ENCODE results near the gene KCTD6. TPM values are rescaled to one million over a fixed set of nuclear protein-coding genes. Genes with fewer than 3 reads are reported as not detected.

KCTD6 gene
- total RNA-seq, 1 donor from 2014 or later = 7.9 TPM

DNA sequence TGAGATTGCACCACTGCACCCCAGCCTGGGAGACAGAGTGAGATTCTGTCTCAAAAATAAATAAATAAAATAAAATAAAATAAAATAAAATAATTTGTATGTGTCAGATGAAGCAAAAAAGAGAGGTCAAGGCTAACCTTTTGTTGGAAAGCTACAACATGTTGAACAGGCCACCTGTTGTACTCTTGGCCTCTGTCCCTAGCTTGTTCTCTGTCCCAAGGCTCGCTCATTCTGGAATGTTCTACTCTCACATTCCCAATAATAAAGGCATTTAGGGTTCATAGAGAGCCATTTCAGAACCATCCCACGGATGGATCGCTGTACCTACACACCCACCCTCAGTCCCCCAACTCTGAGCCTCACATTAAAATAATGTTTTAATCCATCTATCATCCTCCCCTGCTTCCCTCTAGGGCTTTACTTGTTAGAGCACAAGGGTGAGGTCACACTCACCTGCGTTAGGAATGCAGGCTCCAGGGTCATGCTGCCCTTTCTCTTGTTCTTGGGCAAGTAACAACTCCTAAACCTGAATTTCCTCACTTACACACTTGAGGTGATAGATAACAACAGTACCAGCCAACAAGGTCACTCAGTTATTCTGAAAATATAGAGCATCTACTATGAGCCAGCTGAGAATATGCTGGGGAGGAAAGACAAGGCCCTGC is 24.9 kb upstream of the KCTD6 start:
- H3K27ac ChIP-seq (ENCODE audit: low read depth, low read length) = no peak overlapping the region
- H3K4me3 ChIP-seq (ENCODE audit: insufficient read depth, low read depth, low read length) = no peak overlapping the region
- no peaks in the 10 kb centered on the region for H3K9me3 ChIP-seq (ENCODE audit: insufficient read depth, low read depth, low read length)
- H3K4me1 Mint-ChIP-seq (ENCODE audit: low read depth, unreplicated experiment) = peaks cover 25% of the 10 kb centered on the region
- peaks cover 25% of the 10 kb centered on the region for H3K4me1 ChIP-seq (ENCODE audit: insufficient read depth, low read length)
- no peak overlapping the region for H2AFZ ChIP-seq (ENCODE audit: low read depth, low read length)
- no peak overlapping the region for H3K4me2 ChIP-seq (ENCODE audit: low read length)
- no peaks in the 10 kb centered on the region for H3K36me3 ChIP-seq (ENCODE audit: insufficient read depth, low read length)
- no peaks in the 10 kb centered on the region for H3K79me2 ChIP-seq (ENCODE audit: insufficient read depth, low read length)
- no peaks in the 10 kb centered on the region for H3K27me3 Mint-ChIP-seq (ENCODE audit: low read depth, unreplicated experiment)
- FAIRE-seq (no peak), DNase-seq (ENCODE audit: low read depth) (no peak)
- H3K9ac ChIP-seq (ENCODE audit: low read length) = no peak overlapping the region
- H3K4me3 Mint-ChIP-seq (ENCODE audit: unreplicated experiment) = no peak overlapping the region
- TF ChIP-seq EZH2 (IDR thresholded peaks at IDR 0.05; ENCODE audit: insufficient read depth, low read length) = no peak
- TF ChIP-seq, protein P1, sequence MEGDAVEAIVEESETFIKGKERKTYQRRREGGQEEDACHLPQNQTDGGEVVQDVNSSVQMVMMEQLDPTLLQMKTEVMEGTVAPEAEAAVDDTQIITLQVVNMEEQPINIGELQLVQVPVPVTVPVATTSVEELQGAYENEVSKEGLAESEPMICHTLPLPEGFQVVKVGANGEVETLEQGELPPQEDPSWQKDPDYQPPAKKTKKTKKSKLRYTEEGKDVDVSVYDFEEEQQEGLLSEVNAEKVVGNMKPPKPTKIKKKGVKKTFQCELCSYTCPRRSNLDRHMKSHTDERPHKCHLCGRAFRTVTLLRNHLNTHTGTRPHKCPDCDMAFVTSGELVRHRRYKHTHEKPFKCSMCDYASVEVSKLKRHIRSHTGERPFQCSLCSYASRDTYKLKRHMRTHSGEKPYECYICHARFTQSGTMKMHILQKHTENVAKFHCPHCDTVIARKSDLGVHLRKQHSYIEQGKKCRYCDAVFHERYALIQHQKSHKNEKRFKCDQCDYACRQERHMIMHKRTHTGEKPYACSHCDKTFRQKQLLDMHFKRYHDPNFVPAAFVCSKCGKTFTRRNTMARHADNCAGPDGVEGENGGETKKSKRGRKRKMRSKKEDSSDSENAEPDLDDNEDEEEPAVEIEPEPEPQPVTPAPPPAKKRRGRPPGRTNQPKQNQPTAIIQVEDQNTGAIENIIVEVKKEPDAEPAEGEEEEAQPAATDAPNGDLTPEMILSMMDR (IDR thresholded peaks at IDR 0.05; ENCODE audit: insufficient read depth, low read depth, low read length) = no peak
- no peaks in the 10 kb centered on the region for H3K9me3 Mint-ChIP-seq (ENCODE audit: unreplicated experiment)
- no peaks in the 10 kb centered on the region for H3K27me3 ChIP-seq (ENCODE audit: insufficient read depth, low read length)
- no peaks in the 10 kb centered on the region for H3K36me3 Mint-ChIP-seq (ENCODE audit: low read depth, unreplicated experiment)
- no peak overlapping the region for H3K27ac Mint-ChIP-seq (ENCODE audit: unreplicated experiment)
- no peaks in the 10 kb centered on the region for H4K20me1 ChIP-seq (ENCODE audit: insufficient read depth, low read length)

DNA sequence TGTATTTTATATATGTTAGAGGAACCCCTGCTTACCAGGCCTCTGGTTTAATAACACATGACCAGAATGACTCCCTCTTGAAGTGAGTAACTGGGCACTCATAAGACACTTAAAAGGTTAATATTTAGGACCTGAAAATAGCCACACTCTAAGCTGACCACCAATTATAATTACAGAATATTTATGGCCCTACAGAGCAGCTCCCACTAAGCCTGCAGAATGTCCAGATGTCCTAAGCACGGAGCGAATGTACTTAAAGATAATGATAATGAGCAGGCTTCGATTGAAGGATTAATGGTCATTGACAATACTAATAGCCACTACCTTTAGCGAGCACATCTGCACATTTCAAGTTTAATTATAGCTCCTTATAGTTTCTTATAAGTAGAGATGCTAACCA is 22.8 kb upstream of the KCTD6 start:
- Mint-ChIP-seq H3K4me1 (ENCODE audit: low read depth, unreplicated experiment) (peaks cover 21% of the 10 kb centered on the region), H3K27ac (ENCODE audit: unreplicated experiment) (no peak overlapping the region), H3K27me3 (ENCODE audit: low read depth, unreplicated experiment) (no peaks in the 10 kb centered on the region), H3K9me3 (ENCODE audit: unreplicated experiment) (no peaks in the 10 kb centered on the region), H3K4me3 (ENCODE audit: unreplicated experiment) (no peak overlapping the region), H3K36me3 (ENCODE audit: low read depth, unreplicated experiment) (no peaks in the 10 kb centered on the region)
- H3K4me1 ChIP-seq (ENCODE audit: insufficient read depth, low read length) = peaks cover 19% of the 10 kb centered on the region
- H3K79me2 ChIP-seq (ENCODE audit: insufficient read depth, low read length) = no peaks in the 10 kb centered on the region
- no peak overlapping the region for H3K4me3 ChIP-seq (ENCODE audit: insufficient read depth, low read depth, low read length)
- no peak overlapping the region for H3K27ac ChIP-seq (ENCODE audit: low read depth, low read length)
- H2AFZ ChIP-seq (ENCODE audit: low read depth, low read length) = no peak overlapping the region
- H3K27me3 ChIP-seq (ENCODE audit: insufficient read depth, low read length) = no peaks in the 10 kb centered on the region
- H4K20me1 ChIP-seq (ENCODE audit: insufficient read depth, low read length) = no peaks in the 10 kb centered on the region
- no peak for TF ChIP-seq EZH2 (IDR thresholded peaks at IDR 0.05; ENCODE audit: insufficient read depth, low read length)
- TF ChIP-seq, protein P1 (IDR thresholded peaks at IDR 0.05; ENCODE audit: insufficient read depth, low read depth, low read length) = no peak
- DNase-seq (ENCODE audit: low read depth) (no peak), FAIRE-seq (no peak)
- H3K4me2 ChIP-seq (ENCODE audit: low read length) = no peak overlapping the region
- no peak overlapping the region for H3K9ac ChIP-seq (ENCODE audit: low read length)
- H3K9me3 ChIP-seq (ENCODE audit: insufficient read depth, low read depth, low read length) = no peaks in the 10 kb centered on the region
- no peaks in the 10 kb centered on the region for H3K36me3 ChIP-seq (ENCODE audit: insufficient read depth, low read length)

DNA sequence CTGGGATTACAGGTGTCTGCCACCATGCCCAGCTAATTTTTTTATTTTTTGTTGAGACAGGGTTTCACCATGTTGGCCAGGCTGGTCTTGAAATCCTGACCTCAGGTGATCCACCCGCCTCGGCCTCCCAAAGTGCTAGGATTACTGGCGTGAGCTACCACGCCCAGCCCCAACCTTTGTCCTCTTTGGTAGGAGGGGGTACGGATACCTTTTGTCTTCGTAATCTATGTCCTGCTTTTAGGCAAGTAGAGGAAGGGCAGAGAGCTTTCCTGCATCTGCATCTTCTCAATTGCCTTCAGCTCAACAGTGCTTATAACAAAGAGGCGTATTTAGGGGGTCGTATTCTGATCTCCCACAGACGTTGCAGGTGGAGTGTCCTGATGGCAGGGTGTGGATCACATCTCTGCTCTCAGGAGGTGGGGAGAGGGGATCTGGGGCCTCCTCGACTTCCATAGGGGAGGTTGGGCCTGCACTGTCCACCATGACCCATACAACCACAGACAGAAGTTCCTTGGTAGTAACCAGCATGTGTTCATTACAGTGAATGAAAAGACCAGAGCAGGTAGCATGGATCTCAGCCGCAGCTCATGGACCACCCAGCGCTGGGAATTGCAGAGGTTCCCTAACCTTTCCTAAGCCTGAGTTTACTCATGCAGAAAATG is 21.4 kb upstream of the KCTD6 start:
- H4K20me1 ChIP-seq (ENCODE audit: insufficient read depth, low read length) = no peaks in the 10 kb centered on the region
- H3K9ac ChIP-seq (ENCODE audit: low read length) = peak overlapping the region; percentile 11
- peak overlapping the region; percentile 67 for H3K4me2 ChIP-seq (ENCODE audit: low read length)
- H3K9me3 Mint-ChIP-seq (ENCODE audit: unreplicated experiment) = no peaks in the 10 kb centered on the region
- peaks cover 6% of the 10 kb centered on the region for H3K27me3 Mint-ChIP-seq (ENCODE audit: low read depth, unreplicated experiment)
- no peaks in the 10 kb centered on the region for H3K27me3 ChIP-seq (ENCODE audit: insufficient read depth, low read length)
- H3K27ac Mint-ChIP-seq (ENCODE audit: unreplicated experiment) = peak overlapping the region; percentile 75
- peaks cover 18% of the 10 kb centered on the region for H3K4me1 ChIP-seq (ENCODE audit: insufficient read depth, low read length)
- H3K36me3 ChIP-seq (ENCODE audit: insufficient read depth, low read length) = no peaks in the 10 kb centered on the region
- H2AFZ ChIP-seq (ENCODE audit: low read depth, low read length) = peak overlapping the region; percentile 31
- no peak overlapping the region for H3K4me3 Mint-ChIP-seq (ENCODE audit: unreplicated experiment)
- peak overlapping the region; percentile 40 for H3K27ac ChIP-seq (ENCODE audit: low read depth, low read length)
- no peaks in the 10 kb centered on the region for H3K79me2 ChIP-seq (ENCODE audit: insufficient read depth, low read length)
- DNase-seq (ENCODE audit: low read depth) (no peak), FAIRE-seq (no peak)
- H3K4me1 Mint-ChIP-seq (ENCODE audit: low read depth, unreplicated experiment) = peaks cover 21% of the 10 kb centered on the region
- peak overlapping the region; percentile 18 for H3K4me3 ChIP-seq (ENCODE audit: insufficient read depth, low read depth, low read length)
- TF ChIP-seq, protein P1 (IDR thresholded peaks at IDR 0.05; ENCODE audit: insufficient read depth, low read depth, low read length) = no peak
- no peaks in the 10 kb centered on the region for H3K36me3 Mint-ChIP-seq (ENCODE audit: low read depth, unreplicated experiment)
- H3K9me3 ChIP-seq (ENCODE audit: insufficient read depth, low read depth, low read length) = no peaks in the 10 kb centered on the region

All from astrocyte (in vitro differentiated cells and primary cell).